ENCODE results near the gene CST2.

DNA sequence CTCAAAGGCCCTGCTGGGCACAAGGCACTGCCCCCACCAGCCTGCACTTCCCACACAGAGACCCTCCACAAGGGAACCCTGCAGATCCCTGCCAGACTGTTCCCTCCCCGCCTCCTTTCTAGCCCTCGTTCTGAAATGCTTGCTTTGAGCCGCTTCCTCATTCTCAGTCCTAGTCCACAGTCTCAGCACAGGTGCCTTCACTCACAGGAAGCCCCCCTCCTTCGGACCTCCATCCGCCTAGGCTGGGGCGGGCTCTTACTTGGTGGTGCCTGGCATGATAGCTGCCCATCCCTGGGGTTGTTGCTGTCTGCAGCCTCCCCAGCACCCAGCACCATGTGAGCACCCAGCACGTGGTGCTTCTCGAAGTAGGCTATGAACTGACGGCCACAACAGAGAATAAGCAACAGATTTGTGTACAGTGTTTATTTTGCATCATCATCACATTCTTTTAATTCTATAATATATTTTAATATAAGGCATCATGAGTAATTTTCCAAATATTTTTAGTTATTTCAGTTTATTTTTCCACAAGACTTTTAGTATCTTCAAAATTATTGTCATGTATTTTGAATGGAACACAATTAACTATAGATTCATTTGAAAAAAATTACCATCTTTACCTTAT, 40.7 kb upstream of the CST2 start:
- TF ChIP-seq, protein P1, sequence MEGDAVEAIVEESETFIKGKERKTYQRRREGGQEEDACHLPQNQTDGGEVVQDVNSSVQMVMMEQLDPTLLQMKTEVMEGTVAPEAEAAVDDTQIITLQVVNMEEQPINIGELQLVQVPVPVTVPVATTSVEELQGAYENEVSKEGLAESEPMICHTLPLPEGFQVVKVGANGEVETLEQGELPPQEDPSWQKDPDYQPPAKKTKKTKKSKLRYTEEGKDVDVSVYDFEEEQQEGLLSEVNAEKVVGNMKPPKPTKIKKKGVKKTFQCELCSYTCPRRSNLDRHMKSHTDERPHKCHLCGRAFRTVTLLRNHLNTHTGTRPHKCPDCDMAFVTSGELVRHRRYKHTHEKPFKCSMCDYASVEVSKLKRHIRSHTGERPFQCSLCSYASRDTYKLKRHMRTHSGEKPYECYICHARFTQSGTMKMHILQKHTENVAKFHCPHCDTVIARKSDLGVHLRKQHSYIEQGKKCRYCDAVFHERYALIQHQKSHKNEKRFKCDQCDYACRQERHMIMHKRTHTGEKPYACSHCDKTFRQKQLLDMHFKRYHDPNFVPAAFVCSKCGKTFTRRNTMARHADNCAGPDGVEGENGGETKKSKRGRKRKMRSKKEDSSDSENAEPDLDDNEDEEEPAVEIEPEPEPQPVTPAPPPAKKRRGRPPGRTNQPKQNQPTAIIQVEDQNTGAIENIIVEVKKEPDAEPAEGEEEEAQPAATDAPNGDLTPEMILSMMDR (IDR thresholded peaks at IDR 0.05): no peak
- no peak for TF ChIP-seq EZH2 (IDR thresholded peaks at IDR 0.05; ENCODE audit: borderline replicate concordance, insufficient read depth, low read depth, low read length, poor library complexity, severe bottlenecking)
